PC-3 (cell line): ENCODE data around the gene COL15A1. TPM values are rescaled to one million over a fixed set of nuclear protein-coding genes. Genes with fewer than 3 reads are reported as not detected.

Experiments
- ATAC-seq: fragments of 200-7000 bp; cut with Tn5 transposase; 2 replicates; pipeline ENCODE4 v1.9.1; 2020; ENCODE audit warnings: mild to moderate bottlenecking, moderate library complexity
- BruUV-seq: library from RNA; stranded (reverse); fragments of 400-500 nt; replicated peaks from 2 replicates; lab custom pipeline; 2021; lab: Mats Ljungman, UMichigan
- CTCF ChIA-PET: fragments of 300-600 bp; sonication (Branson Sonifier 250); formaldehyde crosslinking; loops from one replicate; lab custom pipeline; 2022; ENCODE audit warnings: antibody characterized with exemption; lab: Charles Lee
- POLR2A ChIA-PET: fragments of 300-600 bp; sonication (Branson Sonifier 250); formaldehyde crosslinking; loops from one replicate; lab custom pipeline; 2022; ENCODE audit warnings: antibody characterized with exemption; ENCODE audit not compliant: unreplicated experiment; lab: Charles Lee
- DNase-seq: peaks from one replicate; pipeline ENCODE4 v3.0.0-alpha.2; 2015
- H2AFZ ChIP-seq: fragments of 300-600 bp; sonication (generic); 2 replicates; pipeline ENCODE4 v1.6.0; 2016; ENCODE audit warnings: antibody characterized with exemption, low read length
- H3F3A ChIP-seq: fragments of 300-600 bp; sonication (generic); one replicate; pipeline ENCODE4 v1.6.0; 2017; ENCODE audit warnings: antibody characterized with exemption, low read length, control low read depth, mild to moderate bottlenecking; ENCODE audit not compliant: unreplicated experiment
- H3K27ac ChIP-seq: fragments of 300-600 bp; sonication (generic); 2 replicates; pipeline ENCODE4 v1.5.1; 2016; ENCODE audit warnings: mild to moderate bottlenecking, low read length
- H3K27me3 ChIP-seq: fragments of 300-600 bp; sonication (generic); 2 replicates; pipeline ENCODE4 v1.6.1; 2016; ENCODE audit warnings: low read length, mixed read lengths
- H3K36me3 ChIP-seq: fragments of 300-600 bp; sonication (generic); 2 replicates; pipeline ENCODE4 v1.6.1; 2016; ENCODE audit warnings: low read depth, mixed run types, low read length, mixed read lengths
- H3K4me1 ChIP-seq: fragments of 300-600 bp; sonication (generic); 2 replicates; pipeline ENCODE4 v1.5.1; 2016; ENCODE audit warnings: low read length; ENCODE audit not compliant: insufficient read depth
- H3K4me2 ChIP-seq: fragments of 300-600 bp; sonication (generic); 2 replicates; pipeline ENCODE4 v1.6.0; 2016; ENCODE audit warnings: low read length
- H3K4me3 ChIP-seq: fragments of 300-600 bp; sonication (generic); 2 replicates; pipeline ENCODE4 v1.5.1; 2016; ENCODE audit warnings: mild to moderate bottlenecking, low read length, mixed read lengths
- H3K79me2 ChIP-seq: fragments of 300-600 bp; sonication (generic); 2 replicates; pipeline ENCODE4 v1.6.1; 2017; ENCODE audit warnings: low read length, mixed read lengths
- H3K9ac ChIP-seq: fragments of 300-600 bp; sonication (generic); 2 replicates; pipeline ENCODE4 v1.6.0; 2016; ENCODE audit warnings: mild to moderate bottlenecking, low read length
- H3K9me2 ChIP-seq: fragments of 300-600 bp; sonication (generic); replicated peaks from 2 replicates; pipeline ENCODE4 v1.6.1; 2016; ENCODE audit warnings: mixed run types, low read length, mixed read lengths
- H3K9me3 ChIP-seq: fragments of 300-600 bp; sonication (generic); 2 replicates; pipeline ENCODE4 v1.6.1; 2016; ENCODE audit warnings: low read length, mixed read lengths
- H4K20me1 ChIP-seq: fragments of 300-600 bp; sonication (generic); 2 replicates; pipeline ENCODE4 v1.6.1; 2016; ENCODE audit warnings: low read length, mixed read lengths
- CTCF ChIP-seq: fragments of 300-600 bp; sonication (generic); conservative IDR thresholded peaks from 2 replicates; pipeline ENCODE4 v1.5.1; 2017; ENCODE audit warnings: antibody characterized with exemption, low read depth, mild to moderate bottlenecking, low read length
- EZH2 ChIP-seq: fragments of 300-600 bp; sonication (generic); IDR thresholded peaks from one replicate; pipeline ENCODE4 v1.6.1; 2017; ENCODE audit warnings: antibody characterized with exemption, mild to moderate bottlenecking, low read length; ENCODE audit not compliant: unreplicated experiment
- EZH2phosphoT487 ChIP-seq: fragments of 300-600 bp; sonication (generic); IDR thresholded peaks from 2 replicates; pipeline ENCODE4 v1.6.1; 2018; ENCODE audit warnings: mild to moderate bottlenecking, antibody characterized with exemption, low read length, borderline replicate concordance
- intact Hi-C: fragments of 100-400 bp; cut with micrococcal nuclease; formaldehyde crosslinking; loops from 2 replicates; pipeline ENCODE4 v1.9.0; 2023
- total RNA-seq: library from RNA; depleted of rRNA; stranded (reverse); fragments of >200 nt; gene quantifications from 2 replicates; pipeline ENCODE4 v1.2.3, GENCODE V29; 2014

Gene COL15A1
- total RNA-seq, 1 experiment from 2014 or later: 0.04 TPM

- ChIA-PET POLR2A (interaction anchor here (0.6 kb wide), 2 partner anchors 162 to 222 kb away, joined by 5 to 7 read pairs; no protein-coding TSS in a partner anchor), CTCF (interaction anchor here (1.0 to 1.1 kb wide), 2 partner anchors 127 to 170 kb away, joined by 3 to 4 read pairs; no protein-coding TSS in a partner anchor)
- Histone ChIP-seq H3K4me3 (no peak overlapping the region), H3K79me2 (no peaks in the 10 kb centered on the region), H3K27me3 (no peaks in the 10 kb centered on the region), H3K36me3 (no peaks in the 10 kb centered on the region), H2AFZ (no peak overlapping the region), H3K9ac (no peak overlapping the region), H3K4me2 (no peak overlapping the region), H3K27ac (no peak overlapping the region), H3F3A (no peaks in the 10 kb centered on the region), H4K20me1 (no peaks in the 10 kb centered on the region), H3K4me1 (0 out of 2 replicates have a peak, but pooled peaks cover 3% of the 10 kb centered on the region), H3K9me3 (no peaks in the 10 kb centered on the region), H3K9me2 (no peaks in the 10 kb centered on the region)
- DNase-seq: no peak
- no peak for ATAC-seq
- intact Hi-C loops: loop anchor here (1.0 kb wide), 2 partner anchors 114 to 164 kb away; no protein-coding TSS in a partner anchor
- TF ChIP-seq EZH2 (no peak), CTCF (no peak), EZH2phosphoT487 (no peak)
- BruUV-seq: no TSS peak
These were observed 32.1 kb downstream of the COL15A1 start for GRCh38 chr9:98975838-98976237.

GRCh38 chr9:98977246-98977714, 33.6 kb downstream of the COL15A1 start:
- no peak for ATAC-seq
- Histone ChIP-seq H3K9ac (no peak overlapping the region), H3K4me2 (no peak overlapping the region), H3K27me3 (no peaks in the 10 kb centered on the region), H3K4me1 (0 out of 2 replicates have a peak, but pooled peaks cover 3% of the 10 kb centered on the region), H3F3A (no peaks in the 10 kb centered on the region), H3K36me3 (no peaks in the 10 kb centered on the region), H3K79me2 (no peaks in the 10 kb centered on the region), H2AFZ (no peak overlapping the region), H4K20me1 (no peaks in the 10 kb centered on the region), H3K4me3 (no peak overlapping the region), H3K27ac (no peak overlapping the region), H3K9me2 (no peaks in the 10 kb centered on the region), H3K9me3 (no peaks in the 10 kb centered on the region)
- DNase-seq: no peak
- no peak for TF ChIP-seq EZH2
- TF ChIP-seq CTCF: no peak
- no peak for TF ChIP-seq EZH2phosphoT487
- POLR2A ChIA-PET: no interaction called here
- intact Hi-C loops: no loop called here
- no TSS peak for BruUV-seq
- CTCF ChIA-PET: no interaction called here

DNA sequence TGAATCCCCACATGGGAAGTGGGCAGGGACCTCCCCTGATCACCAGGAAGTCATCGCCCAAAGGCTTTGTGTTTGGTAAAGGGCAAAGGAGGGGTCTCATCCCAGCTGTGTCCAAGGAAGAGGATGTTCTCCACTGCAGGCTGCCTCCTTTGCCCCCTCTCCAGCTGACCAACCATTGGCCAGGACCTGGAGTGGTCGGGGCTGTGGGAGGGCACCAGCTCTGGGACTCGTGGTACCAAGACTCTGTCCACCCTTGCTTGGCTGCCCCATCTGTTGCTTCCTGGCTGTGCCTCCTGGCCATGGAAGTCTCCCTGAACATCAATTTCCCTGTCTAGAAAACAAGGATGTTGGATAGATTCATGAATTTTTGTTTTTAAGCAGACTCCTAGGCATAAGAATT, 34.1 kb downstream of the COL15A1 start:
- DNase-seq: no peak
- Histone ChIP-seq H3K4me2 (no peak overlapping the region), H3K9ac (no peak overlapping the region), H3F3A (no peaks in the 10 kb centered on the region), H3K27ac (no peak overlapping the region), H3K36me3 (no peaks in the 10 kb centered on the region), H3K79me2 (no peaks in the 10 kb centered on the region), H3K9me3 (no peaks in the 10 kb centered on the region), H3K4me1 (0 out of 2 replicates have a peak, but pooled peaks cover 3% of the 10 kb centered on the region), H3K27me3 (no peaks in the 10 kb centered on the region), H3K9me2 (no peaks in the 10 kb centered on the region), H4K20me1 (no peaks in the 10 kb centered on the region), H2AFZ (no peak overlapping the region), H3K4me3 (no peak overlapping the region)
- intact Hi-C loops: no loop called here
- BruUV-seq: no TSS peak
- ATAC-seq: no peak
- POLR2A ChIA-PET: no interaction called here
- TF ChIP-seq EZH2: no peak
- TF ChIP-seq EZH2phosphoT487: no peak
- TF ChIP-seq CTCF: no peak
- CTCF ChIA-PET: no interaction called here
